Esophagus muscularis mucosa (tissue), 4 donors: Measurements from ENCODE around the gene SLC7A6. TPM values are rescaled to one million over a fixed set of nuclear protein-coding genes. Genes with fewer than 3 reads are reported as not detected.

Source experiments
- DNase-seq: peaks from one replicate; pipeline ENCODE4 v3.0.0-alpha.2; 2017; ENCODE audit errors: extremely low spot score
- H3K27ac ChIP-seq, 4 donors: fragments of 200-600 bp; sonication (generic); replicated peaks in 1 of 4; 1 replicate in 3 of 4; 2 replicates in 1 of 4; pipeline ENCODE4 v1.5.1; 2016 to 2019; ENCODE audit warnings: mild to moderate bottlenecking in 1 of 4
- H3K27me3 ChIP-seq, 4 donors: fragments of 200-600 bp; sonication (generic); one replicate each; pipeline versions ENCODE4 v1.5.1 to v1.6.0; 2016 to 2019
- H3K36me3 ChIP-seq, 4 donors: fragments of 200-600 bp; sonication (generic); one replicate each; pipeline ENCODE4 v1.5.1; 2016 to 2019
- H3K4me1 ChIP-seq, 4 donors: fragments of 200-600 bp; sonication (generic); one replicate each; pipeline ENCODE4 v1.5.1; 2016 to 2019
- H3K4me3 ChIP-seq, 4 donors: fragments of 200-600 bp; sonication (generic); 1 replicate in 2 of 4; 2 replicates in 2 of 4; pipeline ENCODE4 v1.5.1; 2016 to 2019; ENCODE audit warnings: mild to moderate bottlenecking in 4 of 4, moderate library complexity in 1 of 4
- H3K9me3 ChIP-seq, 4 donors: fragments of 200-600 bp; sonication (generic); 1 replicate in 3 of 4; 2 replicates in 1 of 4; pipeline ENCODE4 v1.5.1; 2016 to 2019
- CTCF ChIP-seq, 3 experiments: fragments of 200-600 bp in 2 of 3; fragments of 450-650 bp in 1 of 3; sonication (generic) in 2 of 3; IDR thresholded peaks; one replicate each; pipeline ENCODE4 v1.5.1; 2017 to 2019; ENCODE audit warnings: antibody characterized with exemption in 3 of 3, mild to moderate bottlenecking in 2 of 3, moderate library complexity in 1 of 3
- EP300 ChIP-seq: sonication (generic); formaldehyde crosslinking; IDR thresholded peaks from one replicate; pipeline ENCODE4 v1.6.1; 2017; ENCODE audit warnings: antibody characterized with exemption
- POLR2A ChIP-seq: fragments of 450-650 bp; IDR thresholded peaks from one replicate; pipeline ENCODE4 v1.6.1; 2017; ENCODE audit warnings: antibody characterized with exemption, moderate library complexity, mild to moderate bottlenecking, low read depth
- POLR2AphosphoS5 ChIP-seq, 2 donors: sonication (generic); formaldehyde crosslinking; IDR thresholded peaks; one replicate each; pipeline ENCODE4 v1.6.1; 2017; ENCODE audit warnings: antibody characterized with exemption in 2 of 2
- WGBS: methylation state at CpG from one replicate; pipeline ENCODE4 v1.1.5; 2018; 5-methylcytosine and 5-hydroxymethylcytosine counted together
- intact Hi-C: fragments of 100-400 bp; cut with DNase I; formaldehyde crosslinking; loops from one replicate; pipeline ENCODE4 v1.15.1; 2023
- total RNA-seq, 4 donors: library from RNA; depleted of rRNA; stranded (reverse); fragments of >200 nt; gene quantifications; one replicate each; pipeline versions ENCODE4 v1.1.0 to v1.2.1, GENCODE V29; 2016

Gene SLC7A6
- 10 to 100 TPM; 18.9 to 37.1 (median 27.3) TPM for total RNA-seq

- H3K36me3 ChIP-seq: peaks cover 8 to 32% (median 14%) of the 10 kb centered on the region in 4 donors
- H3K27me3 ChIP-seq: no peaks in the 10 kb centered on the region
- no peaks in the 10 kb centered on the region for H3K9me3 ChIP-seq
- H3K27ac ChIP-seq: peak within 1 kb of the TSS; percentile 97 to 99 (median 98)
- intact Hi-C loops: loop anchor here (5.0 kb wide), 1 partner anchor 48 kb away; the partner anchor contains the start of genes PRMT7 and SLC7A6OS
- TF ChIP-seq CTCF (IDR thresholded peaks at IDR 0.05): peak; percentile 60 to 67 (median 61)
- TF ChIP-seq EP300: no peak
- peak; percentile 80 for TF ChIP-seq POLR2A
- TF ChIP-seq POLR2AphosphoS5 (IDR thresholded peaks at IDR 0.05): peak; percentile 23 to 80
- DNase-seq: peak; percentile 93
- peak within 1 kb of the TSS; percentile 82 to 96 (median 88) for H3K4me3 ChIP-seq
- WGBS: 0% methylated on average over 6 of the region's 123 CpGs
- peaks cover 32 to 60% (median 51%) of the 10 kb centered on the region in 4 donors for H3K4me1 ChIP-seq
These were observed at the start of gene SLC7A6 for GRCh38 chr16:68264128-68265077. Gene SLC7A6, plus strand, starts transcription at chr16:68264526. Its CDS starts 10,201 bp downstream, at chr16:68274727.

DNA sequence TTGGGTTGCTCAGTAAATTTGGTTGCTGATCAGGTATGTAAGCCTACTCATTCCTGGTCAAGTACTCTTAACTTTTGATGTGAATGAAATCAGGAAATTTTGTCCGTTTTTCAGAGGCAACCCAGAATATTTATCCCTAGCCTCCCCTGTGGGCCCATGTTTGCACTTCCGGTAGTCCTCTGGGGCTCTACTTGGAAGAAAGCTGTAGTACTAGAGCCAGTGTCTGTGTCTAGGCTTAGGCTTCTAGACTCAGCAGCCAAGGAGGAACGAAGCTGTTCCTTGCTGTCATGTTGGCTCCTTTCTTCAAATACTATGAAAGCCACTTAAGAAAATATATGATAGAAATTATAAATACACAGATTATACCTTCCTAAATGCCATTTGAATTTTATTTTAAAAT is 49.6 kb upstream of the SLC7A6 start:
- H3K27me3 ChIP-seq: no peaks in the 10 kb centered on the region
- TF ChIP-seq POLR2A (no peak), CTCF (IDR thresholded peaks at IDR 0.05) (no peak), EP300 (no peak), POLR2AphosphoS5 (IDR thresholded peaks at IDR 0.05) (no peak)
- no peak overlapping the region for H3K4me3 ChIP-seq
- peaks cover 0 to 14% (median 3%) of the 10 kb centered on the region in 4 donors for H3K36me3 ChIP-seq
- no peaks in the 10 kb centered on the region for H3K4me1 ChIP-seq
- H3K27ac ChIP-seq: no peak overlapping the region
- DNase-seq: no peak
- 72% methylated on average over 3 of the region's 3 CpGs for WGBS
- no peaks in the 10 kb centered on the region for H3K9me3 ChIP-seq
- intact Hi-C loops: no loop called here

- DNase-seq: no peak
- intact Hi-C loops: no loop called here
- WGBS: 93% methylated on average over 1 of the region's 1 CpG
- no peaks in the 10 kb centered on the region for H3K9me3 ChIP-seq
- no peak overlapping the region for H3K27ac ChIP-seq
- peaks cover 0 to 12% (median 3%) of the 10 kb centered on the region in 4 donors for H3K36me3 ChIP-seq
- TF ChIP-seq CTCF (IDR thresholded peaks at IDR 0.05): no peak
- no peak for TF ChIP-seq POLR2A
- no peak for TF ChIP-seq POLR2AphosphoS5 (IDR thresholded peaks at IDR 0.05)
- no peak overlapping the region for H3K4me3 ChIP-seq
- H3K27me3 ChIP-seq: no peaks in the 10 kb centered on the region
- no peaks in the 10 kb centered on the region for H3K4me1 ChIP-seq
These were observed 49.0 kb upstream of the SLC7A6 start for GRCh38 chr16:68215302-68215701.

GRCh38 chr16:68216240-68216639 is 48.1 kb upstream of the SLC7A6 start:
- intact Hi-C loops: no loop called here
- WGBS: 95% methylated on average over 3 of the region's 3 CpGs
- TF ChIP-seq CTCF (IDR thresholded peaks at IDR 0.05): no peak
- TF ChIP-seq POLR2AphosphoS5 (IDR thresholded peaks at IDR 0.05): no peak
- no peak for TF ChIP-seq POLR2A
- TF ChIP-seq EP300: no peak
- no peak for DNase-seq
- Histone ChIP-seq H3K27me3 (no peaks in the 10 kb centered on the region), H3K9me3 (no peaks in the 10 kb centered on the region), H3K27ac (no peak overlapping the region), H3K4me1 (no peaks in the 10 kb centered on the region), H3K4me3 (no peak overlapping the region), H3K36me3 (peaks cover 0 to 12% (median 3%) of the 10 kb centered on the region in 4 donors)
